A673 (cell line): ENCODE measurements around the gene ZNF837. TPM values are rescaled to one million over a fixed set of nuclear protein-coding genes. Genes with fewer than 3 reads are reported as not detected.

ENCODE experiments used
- BruUV-seq: library from RNA; stranded (reverse); fragments of 400-500 nt; replicated peaks from 2 replicates; lab custom pipeline; 2021; lab: Mats Ljungman, UMichigan
- CTCF ChIA-PET: fragments of 300-600 bp; sonication (Branson Sonifier 250); formaldehyde crosslinking; loops from one replicate; lab custom pipeline; 2022; ENCODE audit warnings: antibody characterized with exemption; lab: Charles Lee
- POLR2A ChIA-PET: fragments of 300-600 bp; sonication (Branson Sonifier 250); formaldehyde crosslinking; loops from one replicate; lab custom pipeline; 2022; ENCODE audit warnings: antibody characterized with exemption; ENCODE audit not compliant: low non-redundant PET; lab: Charles Lee
- DNase-seq: peaks from one replicate; pipeline ENCODE4 v3.0.0-alpha.2; 2015; ENCODE audit warnings: low spot score
- H3K27ac ChIP-seq: fragments of 200-600 bp; sonication (generic); 2 replicates; pipeline ENCODE4 v1.5.1; 2016; ENCODE audit warnings: mixed run types, low read depth, mild to moderate bottlenecking, mixed read lengths, antibody characterized with exemption, low read length; ENCODE audit not compliant: poor library complexity, severe bottlenecking
- H3K27me3 ChIP-seq: fragments of 200-600 bp; sonication (generic); replicated peaks from 2 replicates; pipeline ENCODE4 v1.6.1; 2017; ENCODE audit warnings: mixed run types, low read depth, mild to moderate bottlenecking, mixed read lengths, antibody characterized with exemption, low read length; ENCODE audit not compliant: insufficient read depth, poor library complexity
- H3K36me3 ChIP-seq: fragments of 200-600 bp; sonication (generic); 2 replicates; pipeline ENCODE4 v1.6.1; 2016; ENCODE audit warnings: mixed run types, mild to moderate bottlenecking, mixed read lengths, antibody characterized with exemption, low read length; ENCODE audit not compliant: insufficient read depth, poor library complexity, severe bottlenecking
- H3K4me1 ChIP-seq: fragments of 200-600 bp; sonication (generic); 2 replicates; pipeline ENCODE4 v1.6.1; 2017; ENCODE audit warnings: mixed run types, mild to moderate bottlenecking, mixed read lengths, antibody characterized with exemption, low read length; ENCODE audit not compliant: insufficient read depth, poor library complexity, severe bottlenecking
- H3K4me3 ChIP-seq: fragments of 200-600 bp; sonication (generic); 2 replicates; pipeline ENCODE4 v1.5.1; 2016; ENCODE audit warnings: low read depth, mixed run types, mild to moderate bottlenecking, mixed read lengths, low read length; ENCODE audit not compliant: poor library complexity, severe bottlenecking
- H3K9me3 ChIP-seq: fragments of 200-600 bp; sonication (generic); 2 replicates; pipeline ENCODE4 v1.6.1; 2016; ENCODE audit warnings: mixed run types, low read depth, mild to moderate bottlenecking, mixed read lengths, antibody characterized with exemption, low read length; ENCODE audit not compliant: poor library complexity, severe bottlenecking
- EZH2 ChIP-seq: fragments of 200-600 bp; sonication (generic); IDR thresholded peaks from 2 replicates; pipeline ENCODE4 v1.6.1; 2017; ENCODE audit warnings: borderline replicate concordance, low read depth, mild to moderate bottlenecking, mixed read lengths, antibody characterized with exemption, low read length; ENCODE audit not compliant: poor library complexity, severe bottlenecking
- intact Hi-C: fragments of 100-400 bp; cut with micrococcal nuclease; formaldehyde crosslinking; loops from one replicate; pipeline ENCODE4 v1.10.0; 2022; ENCODE audit not compliant: unreplicated experiment
- total RNA-seq: library from RNA; stranded (reverse); gene quantifications from 2 replicates; pipeline ENCODE4 v1.2.3, GENCODE V29; 2021
- TF ChIP-seq, protein P1 (sequence below): fragments of 300-800, 200-600 bp; sonication (generic); conservative IDR thresholded peaks from 2 replicates; pipeline ENCODE4 v1.5.1; 2017; ENCODE audit warnings: low read depth, mild to moderate bottlenecking, antibody characterized with exemption, low read length, moderate library complexity, mixed read lengths

Gene ZNF837
- total RNA-seq, 1 experiment from 2014 or later, result 1.3 TPM

DNA sequence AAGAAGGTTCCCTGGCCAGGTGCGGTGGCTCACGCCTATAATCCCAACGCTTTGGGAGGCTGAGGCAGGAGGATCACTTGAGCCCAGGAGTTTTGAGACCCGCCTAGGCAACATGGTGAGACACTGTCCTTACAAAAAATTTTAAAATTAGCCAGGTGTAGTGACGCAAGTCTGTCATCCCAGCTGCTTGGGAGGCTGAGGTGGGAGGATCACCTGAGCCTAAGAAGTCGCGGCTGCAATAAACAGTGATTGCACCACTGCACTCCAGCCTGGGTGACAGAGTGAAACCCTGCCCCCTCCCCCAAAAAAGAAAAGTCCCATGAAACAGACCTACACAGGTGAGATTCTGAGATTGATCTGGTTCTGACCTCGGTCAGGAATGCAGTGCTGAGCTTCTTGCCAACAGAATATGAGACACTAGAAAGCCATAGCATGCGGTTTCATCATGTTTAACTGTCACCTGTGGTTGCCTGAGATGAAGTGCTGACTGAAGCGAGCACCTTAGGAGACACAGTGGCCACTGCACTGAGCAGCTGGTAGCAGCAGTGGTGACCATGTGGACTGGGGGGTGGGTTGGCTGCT lies 25.5 kb downstream of the ZNF837 start:
- TF ChIP-seq EZH2, result no peak
- TF ChIP-seq, protein P1, sequence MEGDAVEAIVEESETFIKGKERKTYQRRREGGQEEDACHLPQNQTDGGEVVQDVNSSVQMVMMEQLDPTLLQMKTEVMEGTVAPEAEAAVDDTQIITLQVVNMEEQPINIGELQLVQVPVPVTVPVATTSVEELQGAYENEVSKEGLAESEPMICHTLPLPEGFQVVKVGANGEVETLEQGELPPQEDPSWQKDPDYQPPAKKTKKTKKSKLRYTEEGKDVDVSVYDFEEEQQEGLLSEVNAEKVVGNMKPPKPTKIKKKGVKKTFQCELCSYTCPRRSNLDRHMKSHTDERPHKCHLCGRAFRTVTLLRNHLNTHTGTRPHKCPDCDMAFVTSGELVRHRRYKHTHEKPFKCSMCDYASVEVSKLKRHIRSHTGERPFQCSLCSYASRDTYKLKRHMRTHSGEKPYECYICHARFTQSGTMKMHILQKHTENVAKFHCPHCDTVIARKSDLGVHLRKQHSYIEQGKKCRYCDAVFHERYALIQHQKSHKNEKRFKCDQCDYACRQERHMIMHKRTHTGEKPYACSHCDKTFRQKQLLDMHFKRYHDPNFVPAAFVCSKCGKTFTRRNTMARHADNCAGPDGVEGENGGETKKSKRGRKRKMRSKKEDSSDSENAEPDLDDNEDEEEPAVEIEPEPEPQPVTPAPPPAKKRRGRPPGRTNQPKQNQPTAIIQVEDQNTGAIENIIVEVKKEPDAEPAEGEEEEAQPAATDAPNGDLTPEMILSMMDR, result no peak
- Histone ChIP-seq H3K27me3 (no peaks in the 10 kb centered on the region), H3K36me3 (no peaks in the 10 kb centered on the region), H3K27ac (no peak overlapping the region), H3K4me3 (no peak overlapping the region), H3K9me3 (no peaks in the 10 kb centered on the region), H3K4me1 (no peaks in the 10 kb centered on the region)
- DNase-seq, result no peak
- BruUV-seq, result no TSS peak
- intact Hi-C loops, result no loop called here
- CTCF ChIA-PET, result no interaction called here
- POLR2A ChIA-PET, result interaction anchor here (0.6 kb wide), 1 partner anchor 8 kb away, joined by 5 read pairs; no protein-coding TSS in a partner anchor

DNA sequence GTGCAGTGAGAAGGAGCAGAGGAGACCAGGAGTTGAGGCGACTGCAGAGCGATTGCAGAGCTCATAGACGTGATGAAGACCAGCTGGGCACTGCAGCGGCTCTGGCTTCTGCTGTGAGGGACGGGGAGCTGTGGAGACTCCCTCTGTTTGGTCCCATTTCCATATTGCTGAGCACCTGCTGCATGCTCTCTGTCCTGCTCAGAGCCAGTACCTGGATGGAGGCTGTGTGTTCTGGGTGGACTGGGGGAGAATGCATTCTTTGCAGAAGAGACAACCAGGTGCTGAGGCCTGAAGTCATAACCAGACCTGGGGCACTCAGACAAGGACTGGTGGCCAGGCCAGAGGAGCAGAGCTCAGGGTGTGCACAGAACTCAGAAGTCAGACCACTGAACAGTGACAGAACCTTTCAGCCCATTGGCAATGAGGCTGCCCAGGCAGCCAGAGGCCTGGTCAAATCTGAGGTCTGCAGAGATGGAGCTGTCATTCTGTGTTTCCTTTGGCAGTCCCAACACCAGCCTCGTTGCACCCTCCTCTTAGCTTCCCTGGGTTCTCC lies 26.3 kb downstream of the ZNF837 start:
- Histone ChIP-seq H3K27ac (no peak overlapping the region), H3K4me3 (no peak overlapping the region), H3K9me3 (no peaks in the 10 kb centered on the region), H3K27me3 (no peaks in the 10 kb centered on the region), H3K36me3 (no peaks in the 10 kb centered on the region), H3K4me1 (no peaks in the 10 kb centered on the region)
- intact Hi-C loops, result no loop called here
- DNase-seq, result no peak
- TF ChIP-seq, protein P1, result no peak
- TF ChIP-seq EZH2, result no peak
- no TSS peak for BruUV-seq
- ChIA-PET POLR2A (no interaction called here), CTCF (no interaction called here)

DNA sequence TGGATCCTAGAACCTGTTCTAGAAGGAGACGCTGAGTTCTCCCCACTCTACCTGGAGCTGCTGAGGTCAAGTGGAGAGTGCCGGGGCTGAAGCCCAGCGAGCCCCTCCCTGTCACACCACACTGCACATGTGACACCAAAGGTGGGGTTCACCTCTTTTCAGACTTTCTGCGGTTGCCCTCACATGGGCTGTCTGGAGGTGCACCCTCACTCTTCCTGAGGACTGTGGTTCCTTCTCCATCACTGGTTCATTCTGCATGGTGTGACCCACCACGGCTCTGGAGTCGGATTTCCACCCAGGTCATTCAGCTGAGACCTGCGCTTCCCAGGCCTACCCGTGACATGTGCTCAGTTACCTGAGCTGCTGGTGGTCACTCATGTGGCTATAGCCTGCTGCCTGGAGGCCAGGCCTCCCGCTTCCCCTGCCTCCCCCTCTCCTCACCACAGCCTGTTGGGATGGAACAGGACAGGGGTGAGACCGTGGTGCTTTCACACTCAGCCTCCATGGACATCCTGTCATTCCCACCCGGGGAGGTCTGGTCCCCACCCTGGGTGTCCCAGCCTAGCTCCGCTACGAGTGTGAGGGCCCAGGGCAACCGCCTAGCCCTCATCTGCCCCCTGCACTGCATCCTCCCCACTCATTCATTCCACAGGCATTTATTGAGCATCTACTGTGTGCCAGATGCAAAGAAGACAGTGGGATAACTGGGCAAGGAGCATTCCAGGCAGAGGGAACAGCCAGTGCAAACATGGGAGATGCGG lies 26.9 kb downstream of the ZNF837 start:
- POLR2A ChIA-PET, result no interaction called here
- intact Hi-C loops, result no loop called here
- no peak for DNase-seq

More for the DNA sequence above, 26.9 kb downstream of the ZNF837 start:
- Histone ChIP-seq H3K36me3 (no peaks in the 10 kb centered on the region), H3K27me3 (no peaks in the 10 kb centered on the region), H3K4me1 (no peaks in the 10 kb centered on the region), H3K27ac (no peak overlapping the region), H3K4me3 (no peak overlapping the region), H3K9me3 (no peaks in the 10 kb centered on the region)
- no TSS peak for BruUV-seq
- CTCF ChIA-PET, result no interaction called here
- TF ChIP-seq, protein P1, result no peak
- TF ChIP-seq EZH2, result no peak
